Progenitor cell of endocrine pancreas (in vitro differentiated cells): ENCODE measurements around the gene AGPAT1. TPM values are rescaled to one million over a fixed set of nuclear protein-coding genes. Genes with fewer than 3 reads are reported as not detected.

Experiments used
- DNase-seq: peaks from one replicate; pipeline ENCODE4 v3.0.0; 2021; ENCODE audit warnings: low spot score; ENCODE audit not compliant: unreplicated experiment
- H3K27ac Mint-ChIP-seq: 2 replicates; pipeline ENCODE4 v1.8.0; 2021; ENCODE audit warnings: mild to moderate bottlenecking, moderate library complexity, mixed read lengths
- H3K27me3 Mint-ChIP-seq: 2 replicates; pipeline ENCODE4 v1.8.0; 2021; ENCODE audit warnings: mixed read lengths
- H3K36me3 Mint-ChIP-seq: 2 replicates; pipeline ENCODE4 v1.8.0; 2022; ENCODE audit warnings: mixed read lengths; ENCODE audit not compliant: insufficient read depth
- H3K4me1 Mint-ChIP-seq: 2 replicates; pipeline ENCODE4 v1.8.0; 2021; ENCODE audit warnings: low read depth, mixed read lengths
- H3K4me3 Mint-ChIP-seq: 2 replicates; pipeline ENCODE4 v1.8.0; 2021; ENCODE audit warnings: low read depth, mild to moderate bottlenecking, moderate library complexity, mixed read lengths
- H3K9me3 Mint-ChIP-seq: 2 replicates; pipeline ENCODE4 v1.8.0; 2021; ENCODE audit warnings: low read depth, mixed read lengths
- total RNA-seq: library from RNA; stranded (reverse); gene quantifications from 2 replicates; pipeline ENCODE4 v1.2.1, GENCODE V29; 2021
- TF ChIP-seq, protein P1 (sequence below): fragments of 200-600 bp; sonication (generic); IDR thresholded peaks from one replicate; pipeline ENCODE4 v1.5.0; 2021; ENCODE audit warnings: antibody characterized with exemption, mild to moderate bottlenecking; ENCODE audit not compliant: unreplicated experiment

AGPAT1 gene
- total RNA-seq, 1 donor from 2014 or later, result 102 TPM

DNA sequence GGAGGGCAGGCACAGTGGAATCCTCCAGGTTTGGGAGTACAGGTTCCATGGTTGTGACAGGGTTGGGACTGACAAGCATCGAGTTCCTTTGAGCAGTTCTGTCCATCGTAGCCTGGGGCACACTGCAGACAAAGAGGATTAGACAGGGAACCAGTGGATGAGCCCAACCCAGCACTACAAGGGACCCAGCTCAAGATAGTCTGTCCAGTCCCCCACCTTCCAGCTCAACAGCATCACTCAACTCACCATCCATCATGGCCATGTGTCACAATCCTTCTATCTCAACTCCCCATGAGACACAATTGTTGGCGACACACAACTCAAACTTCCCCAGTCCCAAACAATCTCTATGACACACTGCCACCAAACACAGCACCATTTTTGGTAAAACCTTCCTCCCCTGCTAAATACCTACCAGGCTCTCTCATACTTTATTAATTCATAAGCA, 28.4 kb upstream of the AGPAT1 start:
- TF ChIP-seq, protein P1, sequence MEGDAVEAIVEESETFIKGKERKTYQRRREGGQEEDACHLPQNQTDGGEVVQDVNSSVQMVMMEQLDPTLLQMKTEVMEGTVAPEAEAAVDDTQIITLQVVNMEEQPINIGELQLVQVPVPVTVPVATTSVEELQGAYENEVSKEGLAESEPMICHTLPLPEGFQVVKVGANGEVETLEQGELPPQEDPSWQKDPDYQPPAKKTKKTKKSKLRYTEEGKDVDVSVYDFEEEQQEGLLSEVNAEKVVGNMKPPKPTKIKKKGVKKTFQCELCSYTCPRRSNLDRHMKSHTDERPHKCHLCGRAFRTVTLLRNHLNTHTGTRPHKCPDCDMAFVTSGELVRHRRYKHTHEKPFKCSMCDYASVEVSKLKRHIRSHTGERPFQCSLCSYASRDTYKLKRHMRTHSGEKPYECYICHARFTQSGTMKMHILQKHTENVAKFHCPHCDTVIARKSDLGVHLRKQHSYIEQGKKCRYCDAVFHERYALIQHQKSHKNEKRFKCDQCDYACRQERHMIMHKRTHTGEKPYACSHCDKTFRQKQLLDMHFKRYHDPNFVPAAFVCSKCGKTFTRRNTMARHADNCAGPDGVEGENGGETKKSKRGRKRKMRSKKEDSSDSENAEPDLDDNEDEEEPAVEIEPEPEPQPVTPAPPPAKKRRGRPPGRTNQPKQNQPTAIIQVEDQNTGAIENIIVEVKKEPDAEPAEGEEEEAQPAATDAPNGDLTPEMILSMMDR, result no peak
- Mint-ChIP-seq H3K4me1 (no peaks in the 10 kb centered on the region), H3K9me3 (peaks cover 7% of the 10 kb centered on the region), H3K36me3 (no peaks in the 10 kb centered on the region), H3K27ac (no peak overlapping the region), H3K27me3 (peaks cover 11% of the 10 kb centered on the region), H3K4me3 (no peak overlapping the region)
- no peak for DNase-seq

DNA sequence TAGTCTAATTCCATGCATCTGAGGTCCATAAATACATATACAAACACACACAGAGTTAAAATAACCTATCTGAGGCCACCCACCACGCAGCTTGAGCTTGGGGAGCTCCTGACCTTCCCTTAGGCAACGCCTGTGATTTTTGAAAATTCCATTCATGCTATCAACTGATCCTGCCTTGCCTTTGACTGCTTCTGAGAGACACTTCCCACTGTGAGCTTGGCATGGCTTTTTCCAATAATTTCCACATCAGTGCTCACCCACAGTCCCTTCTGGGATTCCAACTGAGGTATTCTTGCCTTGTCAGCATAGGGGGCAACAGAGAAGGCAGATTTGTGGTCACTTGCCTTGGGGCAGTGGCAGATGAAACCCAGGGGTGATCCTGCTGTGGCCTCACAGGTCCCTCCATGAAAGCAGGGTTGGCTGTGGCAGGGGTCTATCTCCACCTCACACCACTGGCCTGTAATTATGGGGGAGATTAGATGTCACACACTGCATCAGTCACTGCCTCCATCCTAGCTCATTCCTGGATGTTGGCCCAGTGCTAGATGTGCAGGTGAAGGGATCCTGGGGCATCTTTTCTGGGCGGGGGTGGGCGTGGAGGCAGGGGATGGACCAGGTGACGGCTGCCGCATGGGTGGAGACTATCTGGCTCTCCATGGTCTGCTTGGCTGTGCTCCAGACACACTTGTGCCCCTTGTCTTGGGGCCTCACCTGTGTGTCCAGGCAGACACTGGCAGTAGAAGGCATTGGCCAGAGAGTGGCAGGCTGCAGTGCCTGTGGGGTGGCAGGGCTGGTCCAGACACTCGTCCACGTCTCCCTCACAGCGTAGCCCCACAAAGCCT, 27.8 kb upstream of the AGPAT1 start:
- peaks cover 11% of the 10 kb centered on the region for H3K27me3 Mint-ChIP-seq
- peaks cover 7% of the 10 kb centered on the region for H3K9me3 Mint-ChIP-seq
- no peaks in the 10 kb centered on the region for H3K4me1 Mint-ChIP-seq
- DNase-seq, result no peak
- no peaks in the 10 kb centered on the region for H3K36me3 Mint-ChIP-seq
- TF ChIP-seq, protein P1, result no peak
- H3K4me3 Mint-ChIP-seq, result no peak overlapping the region
- no peak overlapping the region for H3K27ac Mint-ChIP-seq

DNA sequence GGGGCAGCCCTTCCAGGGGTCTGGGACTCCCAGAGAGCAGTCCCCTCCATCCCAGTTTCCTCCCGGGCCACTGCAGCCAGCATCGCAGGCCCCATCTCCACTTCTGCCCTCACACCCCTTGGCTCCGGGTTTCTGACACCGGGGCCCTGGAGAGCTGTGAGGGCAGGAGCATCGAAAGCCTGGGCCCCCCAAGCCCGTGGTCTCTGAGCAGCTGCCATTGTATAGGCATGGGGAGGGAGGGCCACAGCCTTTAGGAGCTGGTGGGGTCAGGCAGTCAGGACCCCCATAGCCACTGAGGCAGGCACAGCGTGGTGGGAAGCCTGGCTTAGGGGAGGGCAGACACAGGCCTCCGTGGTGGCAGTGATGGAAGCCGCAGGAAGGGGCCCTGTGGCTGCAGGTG, 26.3 kb upstream of the AGPAT1 start:
- no peak for DNase-seq
- TF ChIP-seq, protein P1, result no peak
- H3K27ac Mint-ChIP-seq, result no peak overlapping the region
- H3K27me3 Mint-ChIP-seq, result peaks cover 11% of the 10 kb centered on the region
- H3K4me1 Mint-ChIP-seq, result no peaks in the 10 kb centered on the region
- no peak overlapping the region for H3K4me3 Mint-ChIP-seq
- H3K36me3 Mint-ChIP-seq, result no peaks in the 10 kb centered on the region
- H3K9me3 Mint-ChIP-seq, result peaks cover 7% of the 10 kb centered on the region

- H3K9me3 Mint-ChIP-seq, result no peaks in the 10 kb centered on the region
- DNase-seq, result no peak
- peaks cover 11% of the 10 kb centered on the region for H3K27me3 Mint-ChIP-seq
- TF ChIP-seq, protein P1, result no peak
- peaks cover 5% of the 10 kb centered on the region for H3K4me1 Mint-ChIP-seq
- H3K4me3 Mint-ChIP-seq, result no peak overlapping the region
- H3K36me3 Mint-ChIP-seq, result no peaks in the 10 kb centered on the region
- no peak overlapping the region for H3K27ac Mint-ChIP-seq
Observed at GRCh38 chr6:32200711-32201475, 25.0 kb upstream of the AGPAT1 start.

GRCh38 chr6:32198866-32199265, 23.0 kb upstream of the AGPAT1 start:
- Mint-ChIP-seq H3K36me3 (no peaks in the 10 kb centered on the region), H3K4me1 (peaks cover 12% of the 10 kb centered on the region)

More at GRCh38 chr6:32198866-32199265, 23.0 kb upstream of the AGPAT1 start:
- no peak overlapping the region for H3K27ac Mint-ChIP-seq
- TF ChIP-seq, protein P1, result no peak
- H3K9me3 Mint-ChIP-seq, result no peaks in the 10 kb centered on the region
- H3K27me3 Mint-ChIP-seq, result peaks cover 3% of the 10 kb centered on the region
- H3K4me3 Mint-ChIP-seq, result no peak overlapping the region
- DNase-seq, result no peak
